ENCODE data around the gene TMSB15A.
"Not testable (repeated sequence)": the region's sequence is repeated elsewhere in the genome, so short reads cannot be mapped to it uniquely, and the experiment has no call there.

TMSB15A gene

GRCh38 chrX:102515975-102516941 lies at the start of gene TMSB15A:
TMSB15A (minus strand) TSS chrX:102516739.
- peak; percentile 51 for DNase-seq

GRCh38 chrX:102560423-102561068 lies 44.0 kb upstream of the TMSB15A start:
- no peak for DNase-seq

- no peak for DNase-seq
These were observed 42.1 kb upstream of the TMSB15A start for GRCh38 chrX:102558607-102559006.

- DNase-seq, result no peak
These were observed 31.7 kb upstream of the TMSB15A start for GRCh38 chrX:102548231-102548630.

GRCh38 chrX:102546828-102547493 lies 30.4 kb upstream of the TMSB15A start:
- no peak for DNase-seq

- not testable (repeated sequence) for DNase-seq
These were observed 29.6 kb upstream of the TMSB15A start for GRCh38 chrX:102546175-102546574.

- DNase-seq, result no peak
These were observed 19.4 kb upstream of the TMSB15A start for GRCh38 chrX:102535958-102536357.

- peak; percentile 35 for DNase-seq
These were observed 787 bp upstream of the TMSB15A start for GRCh38 chrX:102517326-102517725.

- no peak for DNase-seq
These were observed 2.0 kb downstream of the TMSB15A start for GRCh38 chrX:102514536-102514935.

- DNase-seq, result no peak
These were observed 17.8 kb downstream of the TMSB15A start for GRCh38 chrX:102498732-102499131.

GRCh38 chrX:102491766-102492165 lies 24.8 kb downstream of the TMSB15A start:
- no peak for DNase-seq

- not testable (repeated sequence) for DNase-seq
These were observed 37.8 kb downstream of the TMSB15A start for GRCh38 chrX:102478765-102479164.

- DNase-seq, result not testable (repeated sequence)
These were observed 44.7 kb downstream of the TMSB15A start, which contains the start of gene TCP11X2 for GRCh38 chrX:102471762-102472220. TCP11X2 (minus strand) TSS chrX:102471812.

GRCh38 chrX:102470215-102470614 lies 46.3 kb downstream of the TMSB15A start:
- not testable (repeated sequence) for DNase-seq

Measured in fibroblast of upper back skin (primary cell).